ENCODE results near the gene COQ2.

DNA sequence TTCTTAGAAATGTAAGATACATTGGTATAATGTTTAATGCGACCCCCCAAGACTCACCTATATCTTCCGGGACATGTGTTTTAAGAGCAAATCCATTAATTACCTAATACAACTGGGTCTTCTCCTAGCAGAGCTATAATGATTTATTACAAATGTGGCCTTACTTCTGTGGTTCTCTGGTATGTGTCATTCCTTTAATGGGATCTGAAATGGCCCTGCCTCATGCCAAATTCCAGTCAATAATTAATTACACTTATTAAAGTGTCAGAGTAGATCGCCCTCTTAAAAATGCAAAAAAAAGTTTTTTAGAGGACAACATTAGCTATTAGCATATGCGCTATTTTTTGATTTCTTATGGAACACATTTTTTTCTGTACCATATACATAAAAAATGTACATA, 33.1 kb upstream of the COQ2 start:
- TF ChIP-seq CTCF (conservative IDR thresholded peaks at IDR 0.05; ENCODE audit: low read depth, low read length): no peak
- TF ChIP-seq EZH2 (IDR thresholded peaks at IDR 0.05; ENCODE audit: borderline replicate concordance, low read depth, low read length, poor library complexity, severe bottlenecking): no peak

Data from A673 (cell line).